Left lobe of liver (tissue), 2 donors: Measurements from ENCODE around the gene ITPR1. TPM values are rescaled to one million over a fixed set of nuclear protein-coding genes. Genes with fewer than 3 reads are reported as not detected.

ENCODE experiments used
- ATAC-seq: fragments of 200-7000 bp; cut with Tn5 transposase; one replicate; pipeline ENCODE4 v1.9.1; 2020; ENCODE audit warnings: mild to moderate bottlenecking, moderate library complexity
- DNase-seq: peaks from one replicate; pipeline ENCODE4 v3.0.0-alpha.2; 2020; ENCODE audit warnings: low spot score
- total RNA-seq: library from RNA; stranded (reverse); gene quantifications from one replicate; pipeline ENCODE4 v1.2.1, GENCODE V29; 2021
- donor health status: DM: no; HTN: no; CAD: no; lungs with moderate emphysema.
- donor health status: DM: no; HTN: yes; CAD: no.

The ITPR1 gene
- total RNA-seq, 1 donor from 2014 or later, result 8.7 TPM

- DNase-seq (no peak), ATAC-seq (no peak)
Observed at GRCh38 chr3:4529876-4530588, 36.9 kb downstream of the ITPR1 start.

- ATAC-seq (no peak), DNase-seq (no peak)
Observed at GRCh38 chr3:4531478-4532025, 38.4 kb downstream of the ITPR1 start.

GRCh38 chr3:4532535-4533112 is 39.5 kb downstream of the ITPR1 start:
- no peak for DNase-seq
- no peak for ATAC-seq

- ATAC-seq, result peak; percentile 92
- DNase-seq, result peak; percentile 64
Observed at GRCh38 chr3:4533489-4534443, 40.6 kb downstream of the ITPR1 start.

GRCh38 chr3:4534906-4535305 is 41.8 kb downstream of the ITPR1 start:
- no peak for DNase-seq
- no peak for ATAC-seq

GRCh38 chr3:4536260-4536659 is 43.1 kb downstream of the ITPR1 start:
- ATAC-seq, result no peak

GRCh38 chr3:4540267-4540666 is 47.1 kb downstream of the ITPR1 start:
- DNase-seq, result no peak

More at GRCh38 chr3:4536260-4536659, 43.1 kb downstream of the ITPR1 start:
- DNase-seq, result no peak

GRCh38 chr3:4543110-4543509 is 50.0 kb downstream of the ITPR1 start:
- DNase-seq, result no peak
- ATAC-seq, result no peak

More at GRCh38 chr3:4540267-4540666, 47.1 kb downstream of the ITPR1 start:
- ATAC-seq, result no peak

- ATAC-seq (no peak), DNase-seq (no peak)
Observed at GRCh38 chr3:4546346-4547178, 53.4 kb downstream of the ITPR1 start.

- no peak for ATAC-seq
Observed at GRCh38 chr3:4547799-4548198, 54.7 kb downstream of the ITPR1 start.

GRCh38 chr3:4548356-4548755 is 55.2 kb downstream of the ITPR1 start:
- no peak for DNase-seq
- no peak for ATAC-seq

More at GRCh38 chr3:4547799-4548198, 54.7 kb downstream of the ITPR1 start:
- DNase-seq, result no peak

GRCh38 chr3:4548780-4549179 is 55.6 kb downstream of the ITPR1 start:
- DNase-seq, result no peak

GRCh38 chr3:4549896-4550295 is 56.7 kb downstream of the ITPR1 start:
- ATAC-seq (no peak), DNase-seq (no peak)

More at GRCh38 chr3:4548780-4549179, 55.6 kb downstream of the ITPR1 start:
- ATAC-seq, result no peak

GRCh38 chr3:4551051-4551711 is 58.0 kb downstream of the ITPR1 start:
- no peak for DNase-seq
- ATAC-seq, result no peak

- DNase-seq, result no peak
- ATAC-seq, result no peak
Observed at GRCh38 chr3:4551794-4552442, 58.8 kb downstream of the ITPR1 start.

- no peak for DNase-seq
- ATAC-seq, result no peak
Observed at GRCh38 chr3:4552811-4553210, 59.7 kb downstream of the ITPR1 start.

- DNase-seq (no peak), ATAC-seq (peak; percentile 31)
Observed at GRCh38 chr3:4561661-4562060, 68.5 kb downstream of the ITPR1 start.

- DNase-seq (no peak), ATAC-seq (no peak)
Observed at GRCh38 chr3:4562595-4562994, 69.4 kb downstream of the ITPR1 start.

GRCh38 chr3:4564270-4564669 is 71.1 kb downstream of the ITPR1 start:
- ATAC-seq, result no peak
- DNase-seq, result no peak
